SIG-M5 (cell line): ENCODE data around the gene ARID1B.

Experiments
- DNase-seq: peaks from one replicate; lab custom pipeline; 2025; lab: John Stamatoyannopoulos, UW

Gene ARID1B

DNA sequence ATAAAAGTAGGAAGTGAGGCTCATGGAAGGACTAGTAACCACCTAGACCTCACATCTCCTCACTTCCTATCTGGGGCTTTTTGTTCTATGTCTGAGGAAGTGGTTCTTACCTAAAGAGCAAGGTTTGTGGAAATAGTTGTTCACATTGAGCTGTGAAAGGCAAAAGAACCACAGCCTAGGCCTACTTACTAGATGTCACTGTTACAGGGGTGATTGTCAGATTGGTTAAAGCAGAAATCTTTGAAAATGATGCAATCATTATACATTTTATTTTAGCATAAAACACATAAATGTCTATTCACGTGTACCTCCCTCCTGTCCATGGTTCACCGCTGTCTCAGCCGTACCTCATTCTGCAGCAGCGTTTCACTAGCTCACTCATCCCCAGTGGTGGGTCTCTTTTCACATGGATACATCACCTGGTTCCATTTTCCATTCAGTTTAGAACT, 277.4 kb downstream of the ARID1B start:
- DNase-seq, result peak; percentile 24

DNA sequence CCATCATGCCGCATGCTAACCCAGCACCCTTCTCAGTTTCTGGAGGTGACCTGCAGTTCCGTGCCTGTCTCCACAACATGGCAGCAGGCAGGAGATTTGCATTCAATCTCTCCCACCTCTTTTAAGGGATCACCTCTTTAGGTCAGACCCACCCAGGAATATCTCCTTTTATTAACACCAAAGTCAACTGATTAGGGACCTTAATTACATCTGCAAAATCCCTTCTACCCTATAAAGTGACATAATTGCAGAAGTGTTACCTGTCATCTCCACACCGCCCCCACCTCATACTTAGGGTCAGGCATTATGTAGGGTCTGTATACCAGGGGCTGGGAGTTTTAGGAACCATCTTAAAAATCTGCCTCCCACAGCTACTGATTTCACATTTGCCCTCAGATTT, 278.7 kb downstream of the ARID1B start:
- no peak for DNase-seq

DNA sequence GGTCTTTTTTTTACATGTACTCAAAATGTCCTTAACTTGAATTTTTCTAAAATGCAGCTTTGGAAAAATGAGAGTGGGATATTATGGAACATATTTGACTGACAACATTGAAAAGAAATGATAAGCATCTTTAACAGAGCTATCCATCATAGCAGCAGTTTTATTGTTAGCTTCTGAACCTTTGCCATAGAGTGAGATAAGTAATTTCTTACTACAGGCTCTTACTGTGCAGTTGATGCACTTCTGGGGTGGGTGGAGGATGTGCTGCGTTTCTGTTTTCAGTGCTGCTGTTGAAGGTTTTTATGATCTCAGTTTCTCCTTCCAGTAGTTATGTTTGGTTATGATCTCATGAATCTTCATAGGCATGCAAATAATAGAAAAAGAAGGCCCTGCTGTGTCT, 279.1 kb downstream of the ARID1B start:
- DNase-seq, result no peak

DNA sequence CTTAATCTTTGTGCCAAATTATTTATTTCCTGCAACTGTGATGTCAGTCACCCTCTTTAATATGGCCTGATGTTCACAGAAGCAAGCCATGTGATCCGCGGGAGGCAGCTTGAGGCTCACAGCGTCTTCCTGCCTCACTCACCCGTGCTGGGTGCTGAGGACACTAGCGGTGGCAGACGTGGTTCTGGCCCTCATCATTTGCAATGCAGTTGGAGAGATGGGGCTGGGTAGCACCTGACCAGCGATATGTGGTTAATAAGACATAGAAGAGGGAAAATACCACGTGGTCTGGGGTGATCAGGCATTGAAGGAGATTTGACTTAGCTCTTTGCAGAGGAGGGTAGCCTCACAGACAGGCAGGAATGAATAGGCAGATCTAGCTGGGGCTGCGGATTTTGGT, 281.4 kb downstream of the ARID1B start:
- DNase-seq, result no peak

DNA sequence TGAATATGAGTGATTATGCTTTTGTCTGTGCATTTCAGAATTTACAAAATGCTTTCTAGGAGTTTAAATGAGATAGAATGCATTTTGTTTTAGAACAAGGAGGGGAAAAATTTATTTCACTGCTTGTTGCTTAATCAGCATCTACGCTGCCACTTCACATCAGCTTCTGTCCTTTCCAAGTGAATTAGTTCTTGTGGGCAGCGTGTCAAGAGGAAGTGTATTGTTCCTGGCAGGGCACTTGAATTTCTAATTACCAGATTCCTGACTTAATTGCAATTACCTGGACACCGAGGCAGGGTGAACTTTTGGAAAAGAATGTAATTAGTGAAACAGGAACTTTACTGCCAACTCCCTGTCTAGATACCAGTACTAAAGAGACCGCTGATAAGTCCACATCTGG, 282.6 kb downstream of the ARID1B start:
- no peak for DNase-seq

DNA sequence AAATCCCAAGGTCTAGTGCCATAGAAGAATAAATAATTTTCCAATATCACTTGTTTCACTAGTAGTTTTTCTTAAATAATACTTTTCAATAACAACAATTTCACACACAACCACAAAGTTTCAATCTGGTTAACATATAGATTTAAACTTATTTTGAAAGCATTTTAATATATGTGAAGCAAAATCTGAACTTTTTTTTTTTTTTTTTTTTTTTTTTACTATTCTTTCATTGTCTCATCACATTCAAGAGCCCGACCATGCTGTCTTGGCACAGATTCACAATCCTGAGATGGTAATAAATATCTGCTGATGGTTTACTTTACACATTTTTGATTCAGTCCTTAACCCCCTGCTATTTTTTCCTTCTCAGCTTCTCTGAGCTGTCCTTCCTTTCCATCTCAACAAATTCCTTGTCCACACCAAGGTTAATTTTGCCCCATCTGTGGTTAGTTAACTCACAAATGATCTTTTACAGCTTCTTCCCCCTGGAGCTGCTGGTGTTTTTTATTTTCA, 283.3 kb downstream of the ARID1B start:
- no peak for DNase-seq

DNA sequence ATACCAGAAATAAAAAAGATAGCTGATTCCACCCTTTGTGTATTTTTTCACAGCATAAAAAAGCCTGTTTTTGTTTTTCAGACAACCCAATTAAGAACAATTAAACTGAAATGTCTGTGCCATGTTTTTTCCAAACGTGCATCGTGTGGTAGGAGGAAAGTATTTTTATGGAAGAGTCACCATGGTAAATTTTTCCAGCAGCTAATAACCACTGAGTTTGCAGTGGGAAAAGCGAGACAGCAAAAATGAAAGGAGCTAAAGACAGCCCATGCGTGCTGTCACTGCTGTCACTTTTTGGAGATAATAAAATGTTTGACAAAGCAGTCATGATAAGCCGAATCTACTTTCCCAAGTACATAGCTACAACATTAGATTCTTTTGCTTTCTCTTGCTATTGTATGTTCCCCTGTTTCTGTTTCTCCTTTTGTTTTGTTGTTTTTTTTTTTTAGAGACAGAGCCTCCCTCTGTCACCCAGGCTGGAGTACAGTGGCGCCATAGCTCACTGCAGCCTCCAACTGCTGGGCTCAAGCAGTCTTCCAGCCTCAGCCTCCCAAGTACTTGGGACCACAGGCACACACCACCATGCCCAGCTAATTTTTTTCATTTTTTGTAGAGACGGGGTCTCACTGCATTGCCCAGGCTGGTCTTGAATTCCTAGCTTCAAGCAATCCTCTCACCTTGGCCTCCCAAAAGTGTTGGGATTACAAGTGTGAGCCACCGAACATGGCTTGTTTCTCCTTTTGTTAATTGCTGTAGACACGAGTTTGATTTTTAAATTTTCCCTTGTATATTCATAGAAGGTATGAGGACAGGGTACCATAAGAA, 284.8 kb downstream of the ARID1B start:
- no peak for DNase-seq

DNA sequence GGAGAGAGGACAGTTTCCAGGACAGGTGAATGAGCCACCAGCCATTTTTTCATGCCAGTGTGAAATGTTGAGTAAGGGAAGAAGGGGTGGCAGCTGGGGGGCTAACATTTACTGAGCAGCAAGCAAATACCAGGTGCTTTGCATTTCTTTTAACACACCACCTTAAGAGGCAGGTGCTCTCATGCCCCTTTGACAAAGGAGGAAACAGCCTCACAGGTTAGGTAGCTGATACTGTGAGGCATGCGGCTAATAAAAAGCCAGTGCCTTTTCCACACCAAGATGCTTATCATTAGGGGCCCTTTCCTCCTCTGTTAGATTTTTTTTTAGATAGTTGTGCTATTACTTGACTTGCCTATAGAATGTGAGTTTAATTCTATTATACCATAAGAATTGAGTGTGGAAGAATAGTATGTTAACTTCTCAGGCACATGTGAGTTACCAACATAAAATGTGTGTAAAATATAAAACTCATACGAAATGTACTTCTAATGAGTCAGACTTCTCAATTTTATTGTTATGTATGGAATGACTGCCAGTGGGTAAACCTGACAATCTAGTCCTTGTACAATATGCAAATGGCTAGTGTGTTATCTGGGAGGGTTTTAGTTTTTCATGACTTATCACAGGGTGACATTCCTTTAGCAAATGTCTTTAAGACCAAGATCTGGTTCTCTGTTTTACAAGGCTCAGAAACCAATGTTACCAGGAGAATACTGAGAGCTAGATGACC, 286.2 kb downstream of the ARID1B start:
- DNase-seq, result no peak

DNA sequence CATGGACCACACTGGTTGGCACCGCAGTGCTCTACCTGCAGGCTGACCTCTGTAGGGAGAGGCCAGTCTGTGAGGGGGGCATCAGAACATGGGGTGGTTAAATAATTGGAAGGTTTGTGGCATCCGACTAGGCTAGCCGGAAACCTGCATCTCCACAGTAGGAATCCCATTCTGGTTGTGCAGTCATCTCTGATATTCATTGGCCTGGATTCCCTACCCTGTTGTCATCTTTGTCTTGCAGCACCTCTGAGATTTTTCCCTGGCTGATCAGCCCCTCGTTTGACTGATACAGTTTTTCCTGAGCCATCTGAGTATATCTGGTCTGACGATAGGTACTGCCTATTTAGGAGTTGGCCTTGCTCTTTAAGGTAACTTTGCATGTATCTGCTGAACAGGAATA, 286.7 kb downstream of the ARID1B start:
- DNase-seq, result no peak

DNA sequence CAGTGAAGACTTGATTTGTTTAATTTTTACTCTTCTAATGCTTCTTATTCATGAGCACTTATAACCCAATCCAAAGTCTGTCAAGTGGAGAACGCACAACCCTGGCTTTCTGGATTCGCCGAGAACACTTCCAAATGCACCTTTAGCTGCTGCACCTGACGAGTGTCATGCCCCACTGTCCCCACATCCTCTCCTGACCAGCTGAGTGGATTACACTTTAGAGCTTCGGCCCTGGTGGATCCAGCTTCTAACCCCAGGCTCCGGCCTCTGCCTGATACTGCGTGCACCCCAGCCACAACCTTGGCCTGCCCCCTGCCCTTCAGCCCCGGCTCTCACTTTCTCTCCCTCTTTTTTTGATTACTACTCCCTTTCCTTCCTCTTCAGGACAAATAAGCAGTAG, 287.3 kb downstream of the ARID1B start:
- DNase-seq, result no peak

DNA sequence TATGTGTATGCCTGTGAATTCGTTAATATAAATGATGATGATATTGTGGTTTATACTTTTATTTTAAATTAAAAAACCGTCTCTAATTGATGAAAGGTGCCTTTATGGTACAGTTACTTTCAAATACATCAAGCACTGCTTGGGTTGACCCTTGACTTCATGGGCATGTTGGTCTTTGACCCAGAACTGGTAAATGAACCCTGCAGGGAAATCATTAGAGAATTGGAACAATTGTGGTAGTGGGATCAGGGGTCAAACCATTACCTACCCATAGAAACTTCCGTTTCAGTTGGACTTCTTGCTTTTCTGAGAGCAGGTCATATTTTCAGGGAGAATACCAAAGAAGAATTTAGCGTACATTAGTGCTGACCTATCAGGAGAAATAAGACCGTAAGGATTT, 288.2 kb downstream of the ARID1B start:
- no peak for DNase-seq

DNA sequence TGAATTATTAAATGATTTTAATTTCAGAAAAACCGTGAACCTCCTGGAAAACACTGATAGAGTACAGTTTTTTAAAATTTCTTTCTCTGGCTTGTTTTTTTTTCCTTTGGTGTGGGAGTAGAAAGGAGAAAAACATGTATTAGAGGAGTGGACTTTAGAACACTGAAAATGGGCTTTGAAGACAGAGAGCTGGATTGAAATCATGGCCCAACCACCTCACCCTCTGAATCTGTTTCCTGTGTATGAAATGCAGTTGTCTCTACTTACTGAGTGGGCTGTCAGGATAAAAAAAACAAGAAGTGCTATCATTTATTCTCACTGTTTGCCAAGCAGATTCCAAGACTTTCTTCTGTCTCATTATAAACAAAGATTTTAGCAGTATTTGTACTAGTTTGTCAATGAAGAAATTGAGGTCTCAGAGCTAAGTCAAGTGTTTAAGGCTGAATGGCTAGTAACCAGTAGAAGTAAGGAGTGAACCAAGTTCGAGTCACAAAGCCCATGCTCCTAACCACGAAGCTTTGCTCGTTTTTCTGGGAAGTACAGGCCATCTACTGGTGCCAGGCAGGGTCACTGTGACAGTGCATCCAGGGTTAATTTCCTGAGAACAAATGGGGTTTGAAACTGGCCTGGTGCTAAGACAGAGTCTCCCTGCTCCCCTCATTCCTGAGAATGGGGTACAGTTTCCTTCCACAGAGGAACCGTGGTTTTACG, 289.8 kb downstream of the ARID1B start:
- no peak for DNase-seq

DNA sequence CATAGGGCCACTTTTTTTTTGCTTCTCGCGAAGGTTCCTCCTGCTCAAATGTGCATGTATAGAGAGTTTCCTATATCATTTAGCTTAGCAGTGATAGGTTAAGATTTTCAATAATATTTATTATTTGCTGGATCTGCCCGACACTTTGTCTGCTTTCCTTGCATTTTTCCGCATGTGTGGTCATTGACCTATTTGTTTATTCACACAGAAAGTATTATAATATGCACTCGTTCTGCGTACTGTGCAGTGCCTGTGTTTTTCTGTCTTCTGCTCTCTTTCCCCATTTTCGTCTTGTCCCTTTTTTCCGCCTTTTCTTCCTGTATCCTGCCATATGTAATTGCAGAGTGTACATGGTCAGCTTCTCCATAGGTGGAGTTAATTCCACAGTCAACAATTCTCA, 290.3 kb downstream of the ARID1B start:
- DNase-seq, result no peak

DNA sequence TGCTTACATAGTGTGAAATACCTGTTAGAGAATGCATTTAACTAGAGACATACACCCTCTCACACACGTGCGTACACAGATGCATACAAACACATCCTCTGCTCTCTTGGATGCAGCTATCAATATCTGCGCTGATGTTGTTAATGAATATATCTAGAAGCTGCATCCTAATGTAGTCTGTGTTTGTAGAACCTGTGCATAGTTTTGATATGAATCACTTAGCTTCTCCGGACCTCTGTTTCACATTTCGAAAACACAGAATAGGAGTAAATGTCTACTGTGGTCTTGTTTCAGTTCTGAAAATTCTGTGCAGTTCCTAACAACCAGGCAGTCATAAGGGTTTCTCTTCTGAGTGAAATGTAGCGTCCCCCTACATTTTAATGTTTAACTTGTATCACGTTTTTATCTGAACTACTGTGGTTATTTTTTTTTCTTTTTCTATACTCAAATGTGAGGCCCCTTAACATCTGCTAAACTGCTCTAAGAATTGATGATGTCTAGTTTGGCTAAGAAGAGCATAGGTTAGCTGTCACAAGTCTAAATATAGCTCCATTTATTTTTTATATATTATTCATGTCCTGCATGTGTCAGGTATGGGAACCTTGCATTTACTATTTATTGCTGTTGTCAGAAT, 291.6 kb downstream of the ARID1B start:
- no peak for DNase-seq

DNA sequence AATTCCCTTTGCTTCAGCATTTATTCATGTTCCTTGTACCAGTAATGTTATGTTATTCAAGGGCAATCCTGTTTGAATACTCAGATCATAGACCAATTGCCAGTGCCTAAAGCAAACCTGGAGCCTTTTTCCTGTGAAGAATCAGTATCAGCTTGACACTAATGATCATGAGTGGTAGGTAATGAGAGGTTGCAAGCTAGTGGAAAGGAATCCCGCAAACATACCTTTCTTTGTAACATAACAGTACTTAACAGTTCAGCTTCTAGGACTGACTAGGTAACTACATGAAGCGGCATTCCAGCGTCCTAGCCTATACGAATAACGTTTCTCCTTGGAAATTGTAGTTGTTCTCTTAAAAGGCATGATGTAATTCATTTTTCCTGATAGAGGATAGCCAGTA, 292.4 kb downstream of the ARID1B start:
- no peak for DNase-seq

DNA sequence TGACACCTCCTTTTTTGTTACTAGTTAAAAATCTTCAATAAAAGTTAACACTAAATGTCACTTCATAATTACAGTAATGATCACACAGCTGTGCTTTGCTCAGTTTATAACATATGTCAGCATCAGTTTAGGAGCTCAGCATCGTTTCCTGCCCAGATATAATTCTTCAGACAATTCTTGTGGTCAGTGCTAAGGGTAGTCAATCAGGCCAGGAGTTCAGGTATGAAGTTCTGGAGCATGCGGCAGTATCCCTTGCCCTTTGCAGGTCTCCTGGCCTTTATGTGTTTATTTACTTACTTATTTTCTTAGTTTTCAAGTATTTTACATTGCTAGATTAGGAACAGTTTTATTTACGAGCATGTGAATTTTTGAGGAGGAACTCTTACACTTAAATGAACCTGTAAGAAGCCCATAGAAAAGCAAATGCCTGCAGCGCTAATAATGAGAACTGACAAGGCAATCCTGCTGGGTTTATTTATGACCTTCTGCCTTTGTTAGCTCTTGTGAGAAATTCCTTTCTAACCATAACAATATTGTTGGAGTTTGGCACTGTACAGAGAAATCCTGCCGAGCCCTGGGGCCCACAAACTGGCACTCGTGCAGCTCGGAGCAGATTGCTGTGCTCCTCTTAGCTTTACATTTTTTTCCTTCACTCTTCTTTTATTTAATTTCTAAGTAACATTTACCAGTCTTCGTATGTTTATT, 293.4 kb downstream of the ARID1B start:
- no peak for DNase-seq

DNA sequence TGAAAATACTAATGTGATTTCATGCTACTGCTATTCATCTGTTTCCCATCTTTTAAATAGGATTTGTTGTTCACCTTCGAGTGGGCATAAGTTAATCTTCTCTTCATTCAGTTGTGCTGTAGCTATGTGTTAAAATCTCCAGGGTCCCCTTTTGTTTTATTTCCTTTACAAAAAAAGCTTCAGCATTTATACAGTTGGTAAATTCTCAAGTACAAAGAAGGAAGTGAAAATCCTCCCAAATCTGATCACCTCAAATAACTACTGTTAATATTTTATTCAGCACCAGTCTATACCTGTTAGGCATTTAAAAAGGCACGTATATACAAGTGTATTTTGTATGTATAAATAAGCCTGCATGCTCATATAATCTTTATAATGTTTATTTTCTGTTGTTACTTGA, 294.9 kb downstream of the ARID1B start:
- no peak for DNase-seq

DNA sequence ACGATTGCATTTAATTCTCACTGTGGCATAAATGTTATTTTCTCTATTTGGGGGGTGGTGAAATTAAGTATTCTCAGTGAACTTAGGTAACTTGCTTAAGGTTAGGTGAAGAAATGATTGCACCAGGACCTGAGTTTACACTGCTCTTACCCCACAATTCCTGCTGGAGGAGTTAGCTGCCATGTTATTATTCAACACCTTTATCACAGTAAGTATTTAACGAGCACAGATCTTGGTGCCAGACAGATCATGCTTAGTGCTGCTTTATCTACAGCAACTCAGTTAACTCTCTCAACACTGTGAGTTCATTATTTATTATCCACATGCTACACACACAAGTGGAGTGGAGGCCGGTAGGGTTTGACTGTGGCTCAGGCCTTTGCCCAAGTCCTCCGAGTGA, 296.4 kb downstream of the ARID1B start:
- no peak for DNase-seq

DNA sequence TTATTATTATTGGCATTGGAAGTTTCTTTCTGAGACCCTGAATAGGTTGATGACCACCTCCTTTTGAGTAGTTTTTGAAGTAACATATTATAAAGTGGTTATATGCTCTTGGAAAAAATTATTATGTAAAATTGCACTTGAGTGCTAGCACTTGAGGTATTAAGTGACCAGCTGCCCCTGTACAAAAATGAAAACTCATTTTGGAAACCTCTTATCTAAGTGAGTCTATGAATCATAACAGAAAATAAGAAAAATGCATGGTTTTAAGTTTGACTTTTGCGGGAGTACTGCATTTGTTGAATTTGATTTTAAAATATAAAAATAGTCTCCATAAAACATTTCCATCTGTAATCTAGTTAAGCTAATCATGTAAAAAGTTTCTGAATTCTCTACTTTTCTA, 297.8 kb downstream of the ARID1B start:
- no peak for DNase-seq

DNA sequence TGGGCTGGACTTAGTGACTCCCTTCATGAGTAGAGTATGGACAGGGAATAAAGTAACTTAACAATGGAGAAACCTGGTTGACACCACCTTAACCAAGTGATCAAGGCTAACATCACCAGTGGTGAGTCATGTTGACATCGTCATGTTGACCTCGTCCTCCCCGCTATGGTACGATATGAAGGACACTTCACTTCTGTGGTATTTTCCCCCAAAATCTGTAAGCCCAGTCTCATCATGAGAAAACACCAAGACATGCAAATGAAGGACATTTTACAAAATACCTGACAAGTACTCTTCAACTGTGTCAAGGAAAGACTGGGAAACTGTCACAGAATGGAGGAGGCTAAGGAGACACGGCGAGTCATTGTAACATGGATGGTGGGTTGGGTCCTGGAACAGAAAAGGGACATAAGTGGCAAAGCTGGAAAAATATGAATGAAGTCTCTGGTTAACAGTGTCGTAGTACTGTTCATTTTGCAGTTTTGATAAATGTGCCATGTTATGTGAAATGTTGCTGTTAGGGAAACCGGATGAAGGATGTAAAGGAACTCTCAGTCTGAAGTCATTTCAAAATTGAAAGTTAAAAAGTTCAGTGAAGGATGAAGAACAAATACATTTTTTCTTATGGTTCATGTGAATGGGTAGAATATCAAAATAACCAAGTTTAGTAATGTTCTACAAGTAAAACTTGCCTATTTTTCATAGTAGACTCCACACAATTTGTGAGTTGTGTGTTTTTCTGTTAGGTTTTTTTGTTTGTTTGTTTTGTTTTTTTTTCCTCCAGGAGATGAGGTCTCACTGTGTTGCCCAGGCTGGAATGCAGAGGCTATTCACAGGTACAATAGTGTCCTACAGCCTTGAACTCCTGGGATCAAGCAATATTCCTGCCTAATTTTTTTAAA, 298.6 kb downstream of the ARID1B start:
- no peak for DNase-seq

DNA sequence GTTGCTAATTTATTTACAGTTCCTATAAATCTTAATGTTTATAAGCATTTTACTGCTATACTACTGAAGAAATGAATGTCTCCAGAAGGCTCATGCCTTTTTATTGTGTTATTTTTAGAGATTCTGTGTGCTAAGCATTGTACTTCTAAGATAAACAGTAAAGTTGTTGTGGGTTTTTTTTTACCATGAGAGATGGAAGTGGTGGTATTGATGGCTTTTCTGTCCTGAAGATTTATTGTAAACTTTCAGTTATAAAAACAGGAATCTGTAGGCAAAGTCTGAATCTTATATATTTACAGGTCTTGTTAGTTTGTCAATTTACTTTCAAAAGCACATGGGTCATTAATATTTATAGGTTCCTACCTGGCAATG, 299.3 kb downstream of the ARID1B start:
- DNase-seq, result no peak
